GM18909 (cell line): ENCODE results near the gene PLXNA4.

Experiments used
- ATAC-seq: cut with Tn5 transposase; IDR thresholded peaks from one replicate; pipeline ENCODE4 v1.9.1; 2021; ENCODE audit warnings: mild to moderate bottlenecking; ENCODE audit not compliant: unreplicated experiment, poor library complexity

Gene PLXNA4

GRCh38 chr7:132117636-132118035 is 458.6 kb downstream of the PLXNA4 start:
- no peak for ATAC-seq

GRCh38 chr7:132117181-132117580 is 459.1 kb downstream of the PLXNA4 start:
- ATAC-seq: no peak

GRCh38 chr7:132116369-132116768 is 459.9 kb downstream of the PLXNA4 start:
- ATAC-seq: no peak

- no peak for ATAC-seq
Observed at GRCh38 chr7:132115758-132116157, 460.5 kb downstream of the PLXNA4 start.

DNA sequence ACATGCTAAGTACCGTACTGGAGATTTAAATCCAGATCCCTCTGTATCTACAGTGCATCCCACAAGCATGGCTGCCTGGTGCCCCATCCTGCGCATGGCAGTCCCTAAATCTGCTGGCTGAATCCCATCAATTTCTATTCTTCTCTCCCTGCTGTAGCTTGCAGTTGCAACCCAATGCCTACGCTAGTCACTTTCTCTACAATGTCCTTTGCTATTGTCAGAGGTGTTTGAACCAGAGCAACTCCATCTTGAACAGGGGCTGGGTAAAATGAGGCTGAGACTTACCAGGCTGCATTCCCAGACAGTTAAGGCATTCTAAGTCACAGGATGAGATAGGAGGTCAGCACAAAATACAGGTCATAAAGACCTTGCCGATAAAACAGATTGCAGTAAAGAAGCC is 461.2 kb downstream of the PLXNA4 start:
- ATAC-seq: no peak

GRCh38 chr7:132114411-132114810 is 461.9 kb downstream of the PLXNA4 start:
- no peak for ATAC-seq

DNA sequence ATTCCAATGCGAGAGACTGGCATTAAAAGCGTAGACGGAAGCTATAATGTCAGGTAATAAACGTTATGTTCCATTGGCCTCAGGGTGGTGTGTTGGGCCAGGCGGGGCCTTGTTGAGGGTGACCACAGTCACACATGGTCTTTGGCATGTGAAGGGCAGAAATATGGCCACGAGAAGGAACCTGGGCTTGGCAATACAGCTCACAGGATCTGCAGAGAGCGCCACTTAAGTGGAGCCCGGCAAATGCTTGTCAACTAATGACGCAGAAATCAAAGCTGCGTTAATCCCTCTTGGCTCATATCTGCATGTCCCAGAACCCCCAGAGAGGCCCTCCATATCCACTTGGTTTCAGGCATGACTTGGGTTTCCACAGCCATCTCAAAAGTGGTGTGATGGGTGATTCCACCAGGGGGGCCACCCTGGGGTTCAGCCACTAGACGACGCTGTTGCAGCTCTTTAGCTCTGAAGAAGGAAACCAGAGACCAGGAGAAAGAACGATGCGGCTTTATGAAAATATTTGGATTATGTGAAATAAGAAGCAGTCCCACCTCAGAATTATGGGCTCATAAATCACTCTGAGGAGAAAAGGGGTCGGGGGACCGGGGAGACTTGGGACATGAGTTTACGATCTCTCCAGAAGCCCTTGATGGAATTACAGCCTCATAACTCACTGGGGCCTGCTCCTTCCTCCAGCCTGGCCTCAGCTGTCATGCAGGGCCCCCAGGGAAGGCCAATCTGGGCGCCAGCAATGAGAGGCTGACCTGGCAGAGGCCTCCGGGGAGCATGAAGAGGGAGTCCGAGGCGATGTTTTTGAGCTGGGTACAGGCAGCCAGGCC is 462.5 kb downstream of the PLXNA4 start:
- no peak for ATAC-seq

DNA sequence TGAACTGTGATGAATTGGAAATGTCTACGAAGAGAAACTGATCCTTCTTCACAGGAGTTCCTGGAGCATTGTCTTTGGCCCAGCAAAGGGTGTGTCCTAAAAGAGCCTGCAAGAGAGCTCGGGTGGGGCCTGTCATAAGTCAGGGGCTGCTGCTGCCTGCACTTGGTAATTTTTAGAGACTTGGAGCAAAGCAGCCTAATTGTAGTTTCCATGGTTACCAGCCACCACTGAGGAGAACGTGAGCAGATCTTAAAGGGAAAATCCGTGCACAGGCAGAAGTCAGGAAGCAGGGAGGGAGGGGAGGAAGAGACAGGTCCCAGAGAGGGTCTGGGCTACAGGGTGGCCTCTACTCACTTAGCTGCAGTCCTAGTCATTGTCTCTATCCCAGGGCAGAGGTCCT is 463.6 kb downstream of the PLXNA4 start:
- no peak for ATAC-seq

- no peak for ATAC-seq
Observed at GRCh38 chr7:132112106-132112505, 464.2 kb downstream of the PLXNA4 start.

- ATAC-seq: no peak
Observed at GRCh38 chr7:132110692-132111091, 465.6 kb downstream of the PLXNA4 start.

- no peak for ATAC-seq
Observed at GRCh38 chr7:132109769-132110168, 466.5 kb downstream of the PLXNA4 start.

DNA sequence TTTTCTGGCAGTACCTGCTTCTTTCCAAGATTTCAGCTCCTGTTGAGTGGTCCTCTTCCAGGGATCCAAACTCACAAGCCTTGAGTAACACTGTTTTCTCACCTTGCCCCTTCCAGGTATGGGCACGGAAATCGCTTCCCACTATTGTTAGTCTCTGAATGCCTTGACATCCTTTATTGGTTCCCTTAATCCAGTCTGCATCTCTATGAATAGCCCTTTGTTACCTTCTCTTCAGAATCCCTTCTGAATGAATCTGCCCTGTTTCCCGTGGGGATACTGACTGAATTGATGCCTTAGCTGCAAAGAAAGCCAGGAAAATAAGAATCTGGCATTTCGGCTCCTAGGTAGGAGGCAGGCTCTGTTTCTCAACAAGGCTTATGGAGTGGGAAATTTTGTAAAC is 467.7 kb downstream of the PLXNA4 start:
- ATAC-seq: no peak

- ATAC-seq: no peak
Observed at GRCh38 chr7:132106491-132106890, 469.8 kb downstream of the PLXNA4 start.

DNA sequence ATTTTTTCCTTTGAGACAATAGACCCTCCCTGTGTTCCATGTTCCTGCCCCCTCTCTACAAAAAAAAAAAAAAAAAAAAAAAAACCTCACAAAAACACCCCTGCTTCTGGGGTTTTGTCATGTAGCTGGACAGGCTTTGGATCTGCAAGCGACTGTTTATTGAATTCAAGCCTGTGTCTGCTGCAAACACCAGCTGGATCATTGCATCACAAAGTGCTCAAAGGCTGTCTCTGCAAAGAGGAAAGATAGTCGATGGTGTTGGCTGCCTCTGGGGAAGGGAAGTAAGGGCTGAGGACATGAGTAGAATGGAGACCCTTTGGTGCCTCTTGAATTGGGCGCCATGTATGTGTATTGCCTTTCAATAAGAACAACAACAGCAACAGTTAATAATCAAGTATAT is 471.2 kb downstream of the PLXNA4 start:
- ATAC-seq: no peak

- no peak for ATAC-seq
Observed at GRCh38 chr7:132103718-132104117, 472.6 kb downstream of the PLXNA4 start.

GRCh38 chr7:132102942-132103341 is 473.3 kb downstream of the PLXNA4 start:
- ATAC-seq: no peak

- ATAC-seq: no peak
Observed at GRCh38 chr7:132102391-132102790, 473.9 kb downstream of the PLXNA4 start.

GRCh38 chr7:132100981-132101380 is 475.3 kb downstream of the PLXNA4 start:
- no peak for ATAC-seq

DNA sequence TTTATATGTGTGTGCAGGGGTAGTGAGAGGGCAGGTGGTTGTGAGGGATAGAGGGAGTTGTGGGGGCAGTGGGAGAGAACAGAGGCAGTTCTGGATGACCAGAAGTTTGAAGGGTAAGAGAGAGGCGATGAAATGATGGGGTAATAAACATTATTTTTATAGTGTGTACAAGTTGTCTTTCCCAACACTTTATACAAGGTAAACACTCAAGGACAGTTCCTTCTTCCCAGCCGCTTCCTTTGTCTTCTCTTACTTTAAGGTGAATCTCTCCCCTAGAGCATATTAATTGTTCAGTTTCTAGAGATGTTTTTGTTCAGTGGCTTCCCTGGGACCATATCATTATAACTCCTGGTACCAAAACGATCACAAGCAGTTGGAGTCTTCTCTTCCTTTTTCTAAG is 475.8 kb downstream of the PLXNA4 start:
- ATAC-seq: no peak

DNA sequence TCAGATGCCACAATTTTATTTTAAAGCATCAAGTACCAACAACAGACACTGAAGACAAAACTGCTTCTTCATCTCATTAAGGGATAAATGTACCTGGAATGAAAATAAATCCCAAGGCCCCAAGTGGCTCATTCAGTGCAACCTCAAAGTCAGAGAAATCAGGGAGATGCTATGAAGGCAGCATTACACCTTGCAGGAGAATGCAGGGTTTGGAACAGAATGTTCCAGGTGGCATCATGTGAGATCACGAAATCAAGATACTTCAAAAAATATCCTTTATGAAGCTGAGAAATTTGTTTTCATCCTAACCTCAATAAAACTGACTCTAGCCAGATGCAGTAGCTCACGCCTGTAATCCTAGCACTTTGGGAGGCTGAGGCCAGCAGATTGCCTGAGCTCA is 477.1 kb downstream of the PLXNA4 start:
- ATAC-seq: no peak

- no peak for ATAC-seq
Observed at GRCh38 chr7:132098327-132098726, 477.9 kb downstream of the PLXNA4 start.

- ATAC-seq: no peak
Observed at GRCh38 chr7:132097550-132098134, 478.6 kb downstream of the PLXNA4 start.
